Measurements from ENCODE around the gene GPX4. TPM values are rescaled to one million over a fixed set of nuclear protein-coding genes. Genes with fewer than 3 reads are reported as not detected.

The GPX4 gene
- 175 TPM for total RNA-seq

DNA sequence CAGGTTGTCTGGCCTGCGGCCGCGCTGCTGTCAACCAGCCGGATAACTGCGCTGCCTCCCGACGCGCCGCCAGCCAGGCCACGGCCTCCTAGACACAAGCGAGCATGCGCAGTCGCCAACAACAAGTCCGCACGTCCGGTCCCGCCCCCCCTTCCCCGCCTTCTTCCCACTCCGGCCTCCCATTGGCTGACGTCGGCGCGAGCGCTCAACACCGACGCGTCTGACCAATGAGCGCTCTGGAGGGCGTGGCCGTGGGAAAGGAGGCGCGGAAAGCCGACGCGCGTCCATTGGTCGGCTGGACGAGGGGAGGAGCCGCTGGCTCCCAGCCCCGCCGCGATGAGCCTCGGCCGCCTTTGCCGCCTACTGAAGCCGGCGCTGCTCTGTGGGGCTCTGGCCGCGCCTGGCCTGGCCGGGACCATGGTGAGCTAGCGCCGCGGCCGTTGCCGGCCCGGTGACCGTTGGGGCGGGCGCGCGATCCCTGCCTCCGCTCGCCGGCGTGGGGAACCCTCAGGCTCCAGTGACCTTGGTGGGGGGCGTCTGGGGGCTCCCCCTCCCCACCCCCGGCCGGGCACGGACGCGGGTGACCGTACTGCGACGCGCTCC lies at the start of gene GPX4:
TSS of gene GPX4 (plus strand) at position 287 of the 603 bp plus-strand sequence. CDS start at position 337, 50 bp downstream.

DNA sequence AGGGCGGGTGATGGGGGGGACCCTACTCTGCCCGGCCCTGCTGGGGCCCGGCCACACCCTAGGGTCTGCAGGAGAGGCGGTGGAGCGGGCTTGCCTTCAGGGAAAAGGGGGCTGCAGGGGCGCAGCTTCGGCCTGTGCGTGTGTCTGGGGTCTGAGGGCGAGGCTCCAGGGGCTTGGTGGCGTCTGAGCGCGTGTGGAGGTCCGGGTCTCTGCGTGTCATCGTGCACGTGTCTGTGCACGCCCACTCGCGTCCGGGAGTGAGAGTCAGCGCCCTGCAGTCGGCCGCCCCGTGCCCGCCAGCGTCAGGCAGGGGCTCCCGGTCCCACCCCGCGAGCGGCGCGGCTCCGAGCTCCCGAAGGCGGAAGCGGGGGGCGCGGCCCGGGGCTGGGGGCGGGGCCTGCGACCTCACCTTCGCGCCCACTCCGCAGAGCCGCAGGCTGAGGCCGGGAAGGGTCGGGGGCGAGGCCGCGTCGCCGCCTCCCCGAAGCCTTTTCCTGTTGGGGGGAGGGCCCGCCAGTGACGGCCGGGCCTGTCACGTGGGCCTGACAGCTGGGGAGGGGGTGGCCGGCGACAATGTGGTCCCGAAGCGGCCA lies 37.0 kb upstream of the GPX4 start, which contains the start of gene ARHGAP45:
TSS of gene ARHGAP45 (plus strand) at position 420 of the 593 bp plus-strand sequence. CDS start 239 bp downstream, outside the sequence.

GRCh38 chr19:1094978-1095701 lies 8.7 kb upstream of the GPX4 start, which contains the start of gene POLR2E:
Gene POLR2E, minus strand, starts transcription at chr19:1095375. Its CDS starts 60 bp downstream, at chr19:1095315.

Other genes with a start within 250 kb of the GPX4 start
- 16.5 TPM for gene CFD, start 244.3 kb upstream of the GPX4 start, total RNA-seq
- 62.2 TPM for gene MED16, start 210.8 kb upstream of the GPX4 start, total RNA-seq
- not detected for gene RNU6-9, start 210.5 kb upstream of the GPX4 start, total RNA-seq
- 54.5 TPM for gene R3HDM4, start 190.8 kb upstream of the GPX4 start, total RNA-seq
- 0.88 TPM for gene KISS1R, start 186.7 kb upstream of the GPX4 start, total RNA-seq
- 56.3 TPM for gene ARID3A, start 178.0 kb upstream of the GPX4 start, total RNA-seq
- gene WDR18, start 119.6 kb upstream of the GPX4 start, total RNA-seq: 104 TPM
- 0.47 TPM for gene GRIN3B, start 103.6 kb upstream of the GPX4 start, total RNA-seq
- 96.6 TPM for gene TMEM259, start 82.9 kb upstream of the GPX4 start, total RNA-seq
- gene RNU6-2, start 82.5 kb upstream of the GPX4 start, total RNA-seq: not detected
- 194 TPM for gene CNN2, start 77.4 kb upstream of the GPX4 start, total RNA-seq
- gene ABCA7, start 63.9 kb upstream of the GPX4 start, total RNA-seq: 16.5 TPM
- gene ARHGAP45, start 36.8 kb upstream of the GPX4 start, total RNA-seq: 24.3 TPM
- 110 TPM for gene POLR2E, start 8.6 kb upstream of the GPX4 start, total RNA-seq
- gene SBNO2, start 70.3 kb downstream of the GPX4 start, total RNA-seq: 26.6 TPM
- 78.9 TPM for gene STK11, start 101.8 kb downstream of the GPX4 start, total RNA-seq
- gene CBARP, start 134.0 kb downstream of the GPX4 start, total RNA-seq: 2.3 TPM
- gene ATP5F1D, start 137.8 kb downstream of the GPX4 start, total RNA-seq: 73.6 TPM
- gene MIDN, start 144.6 kb downstream of the GPX4 start, total RNA-seq: 40.8 TPM
- 748 TPM for gene CIRBP, start 165.3 kb downstream of the GPX4 start, total RNA-seq
- gene FAM174C, start 171.5 kb downstream of the GPX4 start, total RNA-seq: 16.6 TPM
- gene EFNA2, start 181.9 kb downstream of the GPX4 start, total RNA-seq: 2.9 TPM